22Rv1 (cell line): ENCODE data around the gene OR2T11.

ENCODE experiments used
- CTCF ChIP-seq: fragments of 450-650 bp; IDR thresholded peaks from 2 replicates; pipeline ENCODE4 v1.5.1; 2017; ENCODE audit warnings: mild to moderate bottlenecking
- ZFX ChIP-seq: fragments of 450-650 bp; IDR thresholded peaks from 2 replicates; pipeline ENCODE4 v1.6.1; 2017; ENCODE audit warnings: antibody characterized with exemption, borderline replicate concordance

- no peak for TF ChIP-seq CTCF
- TF ChIP-seq ZFX, result no peak
Observed at GRCh38 chr1:248590055-248590454, 44.8 kb downstream of the OR2T11 start.
